HepG2 (cell line): ENCODE data around the gene TMED6. TPM values are rescaled to one million over a fixed set of nuclear protein-coding genes. Genes with fewer than 3 reads are reported as not detected.

Source experiments
- ATAC-seq: fragments of 200-7000 bp; cut with Tn5 transposase; 3 replicates; pipeline ENCODE4 v1.9.1; 2020; ENCODE audit warnings: mild to moderate bottlenecking, moderate library complexity
- BruUV-seq: library from RNA; stranded (reverse); fragments of 400-500 nt; replicated peaks from 2 replicates; lab custom pipeline; 2021; lab: Mats Ljungman, UMichigan
- CTCF ChIA-PET: fragments of 300-600 bp; formaldehyde crosslinking; extraction: SDS; loops from one replicate; lab custom pipeline; 2021; ENCODE audit warnings: low total read pairs, inconsistent platforms, low intra/inter-chr PET ratio; lab: Yijun Ruan, JAX
- POLR2A ChIA-PET: fragments of 350-600 bp; sonication (Branson Sonifier 250); formaldehyde crosslinking; loops from one replicate; lab custom pipeline; 2020; ENCODE audit warnings: antibody characterized with exemption, inconsistent platforms; lab: Yijun Ruan, JAX
- DNase-seq: peaks from one replicate; pipeline ENCODE4 v3.0.0-alpha.2; 2015; ENCODE audit warnings: low spot score
- FAIRE-seq: peaks from 3 replicates; lab custom pipeline; 2011; peaks lifted over from hg19 to GRCh38; lab: Jason Lieb, UNC
- H2AFZ ChIP-seq: one replicate; pipeline ENCODE4 v1.6.1; 2011; ENCODE audit warnings: low read length, inconsistent platforms
- H3K27ac ChIP-seq: fragments of 300-600 bp; 3 replicates; pipeline ENCODE4 v1.8.0; 2011; ENCODE audit warnings: mixed run types, mild to moderate bottlenecking, mixed read lengths, low read length, inconsistent platforms; ENCODE audit not compliant: insufficient read depth; ENCODE audit errors: extremely low read length
- H3K27me3 ChIP-seq, 2 experiments: fragments of 200-600 bp in 1 of 2; 2 replicates in 1 of 2; 3 replicates in 1 of 2; pipeline versions ENCODE4 v1.6.0 to v1.8.0; 2011; ENCODE audit warnings: low read length in 2 of 2, mild to moderate bottlenecking in 2 of 2, moderate library complexity in 2 of 2, inconsistent platforms in 1 of 2; ENCODE audit not compliant: insufficient read depth in 2 of 2, control insufficient read depth in 1 of 2
- H3K36me3 ChIP-seq, 2 experiments: fragments of 200-600 bp in 1 of 2; replicated peaks in 1 of 2; 2 replicates in 1 of 2; 3 replicates in 1 of 2; pipeline versions ENCODE4 v1.5.1 to v1.8.0; 2011; ENCODE audit warnings: low read length in 2 of 2, inconsistent platforms in 1 of 2; ENCODE audit not compliant: insufficient read depth in 2 of 2, control insufficient read depth in 1 of 2
- H3K4me1 ChIP-seq: 2 replicates; pipeline ENCODE4 v1.5.1; 2012; ENCODE audit warnings: low read length, inconsistent platforms; ENCODE audit not compliant: insufficient read depth
- H3K4me2 ChIP-seq: 2 replicates; pipeline ENCODE4 v1.6.0; 2011; ENCODE audit warnings: low read depth, low read length, inconsistent platforms
- H3K4me3 ChIP-seq, 3 experiments: fragments of 200-600 bp in 1 of 3; sonication (generic), shearing (Covaris generic) in 1 of 3; replicated peaks in 1 of 3; 2 replicates each; pipeline ENCODE4 v1.5.1; 2011 to 2016; ENCODE audit warnings: low read length in 3 of 3, inconsistent platforms in 2 of 3, low read depth in 2 of 3, mild to moderate bottlenecking in 2 of 3, control low read depth in 1 of 3, mixed read lengths in 1 of 3; ENCODE audit not compliant: insufficient read depth in 1 of 3
- H3K79me2 ChIP-seq: one replicate; pipeline ENCODE4 v1.6.1; 2011; ENCODE audit warnings: low read length, inconsistent platforms; ENCODE audit not compliant: insufficient read depth
- H3K9ac ChIP-seq: 2 replicates; pipeline ENCODE4 v1.6.0; 2011; ENCODE audit warnings: mild to moderate bottlenecking, low read depth, low read length, inconsistent platforms; ENCODE audit not compliant: insufficient read depth
- H3K9me3 ChIP-seq: 2 replicates; pipeline ENCODE4 v1.5.1; 2012; ENCODE audit warnings: mild to moderate bottlenecking, low read length
- H4K20me1 ChIP-seq: 2 replicates; pipeline ENCODE4 v1.6.0; 2011; ENCODE audit warnings: inconsistent platforms, mild to moderate bottlenecking, low read length, moderate library complexity; ENCODE audit not compliant: insufficient read depth
- ARNT ChIP-seq: fragments of 450-650 bp; IDR thresholded peaks from 2 replicates; pipeline ENCODE4 v1.6.1; 2017
- BCL6 ChIP-seq: IDR thresholded peaks from 2 replicates; pipeline ENCODE4 v1.6.1; 2016; ENCODE audit warnings: missing genetic modification reagents, missing compliant biosample characterization
- NONO ChIP-seq, 2 experiments: fragments of 450-650 bp in 1 of 2; sonication (generic) in 1 of 2; formaldehyde crosslinking in 1 of 2; IDR thresholded peaks in 1 of 2; conservative IDR thresholded peaks in 1 of 2; 2 replicates each; pipeline versions ENCODE4 v1.6.1 to v1.8.0; 2017 to 2022; ENCODE audit warnings: mild to moderate bottlenecking in 1 of 2, missing genetic modification reagents in 1 of 2, moderate library complexity in 1 of 2
- POLR2G ChIP-seq: fragments of 200-400 bp; formaldehyde crosslinking; IDR thresholded peaks from 2 replicates; pipeline ENCODE4 v1.6.1; 2018; ENCODE audit warnings: mild to moderate bottlenecking, low read depth, low read length, moderate library complexity
- RARG ChIP-seq: sonication (generic); formaldehyde crosslinking; IDR thresholded peaks from 2 replicates; pipeline ENCODE4 v1.4.0; 2020; ENCODE audit warnings: low read depth, mild to moderate bottlenecking, missing genetic modification reagents
- SIN3B ChIP-seq: fragments of 150-350 bp; IDR thresholded peaks from 2 replicates; pipeline ENCODE4 v1.6.1; 2014; ENCODE audit warnings: low read length
- WGBS: methylation state at CpG from one replicate; pipeline ENCODE4 v1.1.6; 2017; ENCODE audit warnings: low lambda C conversion rate; 5-methylcytosine and 5-hydroxymethylcytosine counted together
- in situ Hi-C: cut with HindIII; loops from 2 replicates; pipeline ENCODE4 v1.10.0; 2017; ENCODE audit warnings: low pct_unique_long_range_greater_than_20kb; ENCODE audit not compliant: extremely low pct_ligation_motif_present
- intact Hi-C: fragments of 100-400 bp; cut with micrococcal nuclease; formaldehyde crosslinking; loops from one replicate; pipeline ENCODE4 v1.10.0; 2022; ENCODE audit not compliant: unreplicated experiment
- polyA plus RNA-seq, 8 experiments: library from polyadenylated mRNA; depleted of rRNA in 3 of 8; stranded (reverse) in 7 of 8; unstranded in 1 of 8; fragments of >200 nt; fragmentation: Illumina TruSeq in 4 of 8; extraction: Trizol in 4 of 8; gene quantifications; 2 replicates each; pipeline versions ENCODE4 v1.2.1 to v1.2.3, GENCODE V29; 2011 to 2016; ENCODE audit warnings: low read depth in 4 of 8, missing spikeins in 1 of 8, mixed read lengths in 1 of 8; ENCODE audit not compliant: insufficient read depth in 1 of 8
- total RNA-seq, 5 experiments: library from RNA; depleted of rRNA; stranded (reverse); fragments of >200 nt; fragmentation: Illumina TruSeq; extraction: Trizol; gene quantifications; 2 replicates each; pipeline ENCODE4 v1.2.3, GENCODE V29; 2016; ENCODE audit warnings: low read depth in 1 of 5

Gene TMED6
- total and polyA plus RNA-seq, 2 of the 13 experiments (the other 11 are each of a cell fraction or from before 2014, with no cell fraction given) = 9.8 to 14.4 TPM

GRCh38 chr16:69345923-69346322 is 5.7 kb downstream of the TMED6 start:
- BruUV-seq = no TSS peak
- Histone ChIP-seq H3K4me1 (peaks cover 23% of the 10 kb centered on the region), H3K36me3 (peaks cover 11 to 24% of the 10 kb centered on the region in 2 experiments), H3K4me3 (no peak overlapping the region), H3K79me2 (peaks cover 15% of the 10 kb centered on the region), H3K27ac (no peak overlapping the region), H2AFZ (no peak overlapping the region), H3K9ac (no peak overlapping the region), H3K4me2 (no peak overlapping the region), H3K9me3 (no peaks in the 10 kb centered on the region), H4K20me1 (no peaks in the 10 kb centered on the region), H3K27me3 (no peaks in the 10 kb centered on the region)
- TF ChIP-seq NONO (IDR thresholded peaks at IDR 0.05) = no peak
- 0 out of 2 replicates have a peak, but pooled peaks have one; percentile 34 for TF ChIP-seq NONO (CRISPR knock-in tag; conservative IDR thresholded peaks at IDR 0.05)
- no peak for TF ChIP-seq ARNT
- ChIA-PET CTCF (no interaction called here), POLR2A (interaction anchor here (1.2 kb wide), 1 partner anchor 32 kb away, joined by 3 read pairs; no protein-coding TSS in a partner anchor)
- in situ Hi-C loops (no loop called here), intact Hi-C loops (no loop called here)
- WGBS = 97% methylated on average over 4 of the region's 4 CpGs
- ATAC-seq (no peak), DNase-seq (no peak), FAIRE-seq (no peak)

- H3K27me3 ChIP-seq = no peaks in the 10 kb centered on the region; a peak in 1 of 5 replicates
- no peak overlapping the region for H3K4me3 ChIP-seq
- no peak for DNase-seq
- no peak overlapping the region for H2AFZ ChIP-seq
- intact Hi-C loops = no loop called here
- peaks cover 29% of the 10 kb centered on the region for H3K79me2 ChIP-seq
- H3K4me2 ChIP-seq = no peak overlapping the region
- H3K9ac ChIP-seq = no peak overlapping the region
- no peak for ATAC-seq
- TF ChIP-seq SIN3B (no peak), RARG (CRISPR knock-in tag) (no peak), POLR2G (0 out of 2 replicates have a peak, but pooled peaks have one; percentile 20), BCL6 (CRISPR knock-in tag) (no peak)
- H3K9me3 ChIP-seq = no peaks in the 10 kb centered on the region
- in situ Hi-C loops = no loop called here
- FAIRE-seq = no peak
- ChIA-PET POLR2A (interaction anchor here (1.6 kb wide), 1 partner anchor 156 kb away, joined by 3 read pairs; no protein-coding TSS in a partner anchor), CTCF (no interaction called here)
- no peaks in the 10 kb centered on the region for H4K20me1 ChIP-seq
- BruUV-seq = no TSS peak
- H3K4me1 ChIP-seq = peaks cover 20% of the 10 kb centered on the region
- peaks cover 8 to 24% of the 10 kb centered on the region in 2 experiments for H3K36me3 ChIP-seq
- H3K27ac ChIP-seq = no peak overlapping the region
- WGBS = 98% methylated on average over 5 of the region's 5 CpGs
Measured at GRCh38 chr16:69344171-69344570, 7.4 kb downstream of the TMED6 start.
